DOHH2 (cell line): ENCODE measurements around the gene YIPF3.

ENCODE experiments used
- CTCF ChIP-seq: fragments of 200-600 bp; sonication (generic); IDR thresholded peaks from one replicate; pipeline ENCODE4 v1.5.1; 2014; ENCODE audit warnings: antibody characterized with exemption, mild to moderate bottlenecking, low read depth, low read length; ENCODE audit not compliant: poor library complexity, severe bottlenecking
- EZH2phosphoT487 ChIP-seq: fragments of 200-600 bp; sonication (generic); IDR thresholded peaks from 2 replicates; pipeline ENCODE4 v1.6.1; 2017; ENCODE audit warnings: borderline replicate concordance, mild to moderate bottlenecking, antibody characterized with exemption, low read length, moderate library complexity, mixed read lengths

DNA sequence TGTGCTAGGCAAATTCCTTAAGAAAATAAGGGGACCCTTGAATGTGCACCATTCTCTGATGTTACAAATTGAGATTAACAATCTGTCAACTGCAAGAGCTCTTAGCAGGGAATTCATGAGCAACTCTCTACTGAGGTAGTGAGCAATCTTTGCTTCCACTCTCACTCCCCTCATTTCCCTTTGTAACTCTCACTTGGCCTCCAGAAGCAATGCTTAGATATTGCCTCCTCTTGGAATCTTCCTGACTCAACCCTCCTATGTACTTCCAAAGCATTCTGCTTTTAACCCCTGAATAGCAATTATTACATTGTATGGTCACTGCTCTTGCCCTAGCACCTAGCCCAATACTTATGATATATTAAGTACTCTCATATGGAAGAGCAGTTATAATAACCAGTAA lies 42.6 kb upstream of the YIPF3 start:
- no peak for TF ChIP-seq CTCF
- no peak for TF ChIP-seq EZH2phosphoT487
